ENCODE results near the gene MISFA. TPM values are rescaled to one million over a fixed set of nuclear protein-coding genes. Genes with fewer than 3 reads are reported as not detected.
"Not testable (repeated sequence)": the region's sequence is repeated elsewhere in the genome, so short reads cannot be mapped to it uniquely, and the experiment has no call there.

The MISFA gene
- total RNA-seq, 1 donor from 2014 or later: 2.9 TPM

- DNase-seq (ENCODE audit: low read depth) (peak; percentile 85), FAIRE-seq (no peak)
- peak within 1 kb of the TSS; percentile 88 for H2AFZ ChIP-seq (ENCODE audit: low read depth, low read length)
- H3K27ac ChIP-seq (ENCODE audit: low read depth, low read length): peak within 1 kb of the TSS; percentile 76
- no peak within 1 kb of the TSS for H3K27ac Mint-ChIP-seq (ENCODE audit: unreplicated experiment)
- no peaks in the 10 kb centered on the region for H3K27me3 ChIP-seq (ENCODE audit: insufficient read depth, low read length)
- H3K79me2 ChIP-seq (ENCODE audit: insufficient read depth, low read length): peaks cover 74% of the 10 kb centered on the region
- no peaks in the 10 kb centered on the region for H3K9me3 ChIP-seq (ENCODE audit: insufficient read depth, low read depth, low read length)
- peaks cover 4% of the 10 kb centered on the region for H4K20me1 ChIP-seq (ENCODE audit: insufficient read depth, low read length)
- H3K4me1 Mint-ChIP-seq (ENCODE audit: low read depth, unreplicated experiment): peaks cover 7% of the 10 kb centered on the region
- peak within 1 kb of the TSS; percentile 92 for H3K4me3 ChIP-seq (ENCODE audit: insufficient read depth, low read depth, low read length)
- no peaks in the 10 kb centered on the region for H3K9me3 Mint-ChIP-seq (ENCODE audit: unreplicated experiment)
- TF ChIP-seq EZH2 (IDR thresholded peaks at IDR 0.05; ENCODE audit: insufficient read depth, low read length) (no peak), CTCF (IDR thresholded peaks at IDR 0.05; ENCODE audit: insufficient read depth, low read depth, low read length) (no peak)
- no peaks in the 10 kb centered on the region for H3K27me3 Mint-ChIP-seq (ENCODE audit: low read depth, unreplicated experiment)
- no peaks in the 10 kb centered on the region for H3K36me3 ChIP-seq (ENCODE audit: insufficient read depth, low read length)
- H3K36me3 Mint-ChIP-seq (ENCODE audit: low read depth, unreplicated experiment): no peaks in the 10 kb centered on the region
- peak within 1 kb of the TSS; percentile 92 for H3K9ac ChIP-seq (ENCODE audit: low read length)
- peaks cover 13% of the 10 kb centered on the region for H3K4me1 ChIP-seq (ENCODE audit: insufficient read depth, low read length)
- H3K4me3 Mint-ChIP-seq (ENCODE audit: unreplicated experiment): no peak within 1 kb of the TSS
- peak within 1 kb of the TSS; percentile 91 for H3K4me2 ChIP-seq (ENCODE audit: low read length)
Observed at GRCh38 chr11:18588297-18589252, 11.0 kb upstream of the MISFA start, which contains the start of gene UEVLD. UEVLD (minus strand) TSS chr11:18588734; CDS start chr11:18588654, 80 bp downstream.

- Histone ChIP-seq H3K4me2 (ENCODE audit: low read length) (peak overlapping the region; percentile 91), H3K9me3 (ENCODE audit: insufficient read depth, low read depth, low read length) (no peaks in the 10 kb centered on the region), H3K9ac (ENCODE audit: low read length) (peak overlapping the region; percentile 38), H3K36me3 (ENCODE audit: insufficient read depth, low read length) (no peaks in the 10 kb centered on the region), H4K20me1 (ENCODE audit: insufficient read depth, low read length) (peaks cover 4% of the 10 kb centered on the region), H3K27me3 (ENCODE audit: insufficient read depth, low read length) (no peaks in the 10 kb centered on the region), H3K27ac (ENCODE audit: low read depth, low read length) (no peak overlapping the region), H3K4me3 (ENCODE audit: insufficient read depth, low read depth, low read length) (no peak overlapping the region), H2AFZ (ENCODE audit: low read depth, low read length) (no peak overlapping the region), H3K79me2 (ENCODE audit: insufficient read depth, low read length) (peaks cover 81% of the 10 kb centered on the region), H3K4me1 (ENCODE audit: insufficient read depth, low read length) (peaks cover 13% of the 10 kb centered on the region)
- Mint-ChIP-seq H3K4me3 (ENCODE audit: unreplicated experiment) (peak overlapping the region; percentile 63), H3K27ac (ENCODE audit: unreplicated experiment) (peak overlapping the region; percentile 24), H3K36me3 (ENCODE audit: low read depth, unreplicated experiment) (no peaks in the 10 kb centered on the region), H3K4me1 (ENCODE audit: low read depth, unreplicated experiment) (peaks cover 7% of the 10 kb centered on the region), H3K9me3 (ENCODE audit: unreplicated experiment) (no peaks in the 10 kb centered on the region), H3K27me3 (ENCODE audit: low read depth, unreplicated experiment) (no peaks in the 10 kb centered on the region)
- no peak for TF ChIP-seq CTCF (IDR thresholded peaks at IDR 0.05; ENCODE audit: insufficient read depth, low read depth, low read length)
- TF ChIP-seq EZH2 (IDR thresholded peaks at IDR 0.05; ENCODE audit: insufficient read depth, low read length): no peak
- FAIRE-seq: no peak
- DNase-seq (ENCODE audit: low read depth): no peak
Observed at GRCh38 chr11:18590571-18590970, 9.0 kb upstream of the MISFA start.

GRCh38 chr11:18594088-18594487 lies 5.5 kb upstream of the MISFA start:
- not testable (repeated sequence) for H3K9ac ChIP-seq (ENCODE audit: low read length); H3K27me3 Mint-ChIP-seq (ENCODE audit: low read depth, unreplicated experiment); H3K36me3 ChIP-seq (ENCODE audit: insufficient read depth, low read length); H3K36me3 Mint-ChIP-seq (ENCODE audit: low read depth, unreplicated experiment); DNase-seq (ENCODE audit: low read depth); H3K27me3 ChIP-seq (ENCODE audit: insufficient read depth, low read length); H3K9me3 Mint-ChIP-seq (ENCODE audit: unreplicated experiment); H3K27ac ChIP-seq (ENCODE audit: low read depth, low read length); H2AFZ ChIP-seq (ENCODE audit: low read depth, low read length); H3K4me2 ChIP-seq (ENCODE audit: low read length); H4K20me1 ChIP-seq (ENCODE audit: insufficient read depth, low read length); H3K4me1 Mint-ChIP-seq (ENCODE audit: low read depth, unreplicated experiment); H3K4me3 ChIP-seq (ENCODE audit: insufficient read depth, low read depth, low read length); FAIRE-seq; H3K27ac Mint-ChIP-seq (ENCODE audit: unreplicated experiment); H3K9me3 ChIP-seq (ENCODE audit: insufficient read depth, low read depth, low read length); H3K4me3 Mint-ChIP-seq (ENCODE audit: unreplicated experiment)
- Histone ChIP-seq H3K79me2 (ENCODE audit: insufficient read depth, low read length) (peaks cover 57% of the 10 kb centered on the region), H3K4me1 (ENCODE audit: insufficient read depth, low read length) (peaks cover 12% of the 10 kb centered on the region)
